ENCODE results near the gene ATP11A.

ATP11A gene
- 44.7 to 51.4 reads per million in 2 donors for total RNA-seq

DNA sequence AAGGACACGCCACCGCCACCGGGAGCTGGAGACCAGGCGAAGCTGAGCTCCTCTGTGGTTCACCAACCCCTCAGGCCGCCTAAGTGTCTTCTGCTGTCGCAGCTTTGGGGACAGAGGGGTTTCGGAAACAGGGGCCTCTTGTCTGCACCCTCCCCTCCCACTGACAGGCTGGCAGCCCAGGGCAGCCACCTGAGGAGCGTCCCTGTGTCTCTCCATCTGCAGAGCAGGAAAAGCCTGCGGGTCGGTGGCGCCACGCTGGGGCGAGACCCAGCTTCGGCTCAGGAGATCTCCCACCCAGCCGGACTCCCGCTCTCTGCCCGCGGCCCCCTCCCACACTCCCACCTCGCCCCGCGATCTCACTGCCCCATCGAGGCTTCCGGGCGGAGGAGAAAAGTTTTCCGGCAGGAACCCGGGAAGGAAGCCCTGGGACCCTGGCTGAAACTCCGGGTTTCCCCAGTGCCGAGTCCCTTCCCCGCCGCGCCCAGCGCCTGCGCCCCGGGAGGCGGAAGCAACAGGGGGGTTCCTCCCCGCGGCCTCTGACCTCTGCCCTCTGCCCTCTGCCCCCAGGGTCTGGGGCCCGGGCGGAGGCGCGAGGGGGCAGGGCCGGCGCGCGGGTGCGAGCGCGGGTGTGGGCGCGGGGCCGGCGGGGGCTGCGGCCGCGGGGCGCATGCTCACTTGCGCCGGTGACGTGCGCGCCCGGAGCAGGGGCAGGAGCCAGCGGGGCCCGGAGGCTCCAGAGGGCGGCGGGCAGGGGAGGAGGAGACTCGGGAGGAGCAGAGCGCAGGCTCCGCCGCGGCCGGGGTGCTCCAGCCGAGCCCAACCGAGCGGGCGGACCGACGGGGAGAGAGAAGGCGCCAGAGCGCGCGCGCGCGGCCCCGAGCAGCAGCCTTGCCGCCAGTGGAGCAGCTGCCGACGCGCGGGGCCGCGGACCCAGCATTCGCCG lies at the start of gene ATP11A:
ATP11A (plus strand) TSS at position 736 of the 943 bp plus-strand sequence. CDS start 379 bp downstream, outside the sequence.
- peak; percentile 57 to 89 (median 73) for DNase-seq

DNA sequence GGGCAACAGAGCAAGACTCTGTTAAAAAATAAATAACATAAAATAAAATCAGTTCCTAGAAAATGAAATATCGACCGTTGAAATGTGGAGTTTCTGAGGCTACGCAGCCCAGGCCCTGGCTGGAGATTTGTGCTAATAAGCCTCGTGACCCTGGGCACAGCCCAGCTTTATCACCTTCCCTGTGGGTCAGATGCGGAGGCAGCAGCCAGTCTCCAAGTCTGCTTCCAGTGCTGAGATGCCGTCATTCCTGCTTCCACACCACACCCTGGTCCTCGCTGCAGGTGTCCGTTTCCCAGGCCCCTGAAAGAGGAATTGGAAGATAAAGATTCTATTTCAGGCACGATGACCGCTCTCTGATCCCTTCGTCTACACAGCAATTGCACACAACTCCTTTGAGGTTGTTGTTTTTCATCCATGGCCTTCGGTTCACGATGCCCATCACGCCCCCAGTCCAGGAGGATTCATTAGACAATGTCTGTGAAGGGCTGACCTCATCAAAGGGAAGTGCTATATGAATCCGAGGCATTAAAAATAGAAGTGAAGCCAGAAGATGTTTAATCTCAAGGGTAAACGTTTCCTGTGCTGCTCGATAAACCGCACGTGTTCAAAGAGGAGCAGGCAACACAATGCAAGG lies 48.3 kb upstream of the ATP11A start:
- no peak for DNase-seq

DNA sequence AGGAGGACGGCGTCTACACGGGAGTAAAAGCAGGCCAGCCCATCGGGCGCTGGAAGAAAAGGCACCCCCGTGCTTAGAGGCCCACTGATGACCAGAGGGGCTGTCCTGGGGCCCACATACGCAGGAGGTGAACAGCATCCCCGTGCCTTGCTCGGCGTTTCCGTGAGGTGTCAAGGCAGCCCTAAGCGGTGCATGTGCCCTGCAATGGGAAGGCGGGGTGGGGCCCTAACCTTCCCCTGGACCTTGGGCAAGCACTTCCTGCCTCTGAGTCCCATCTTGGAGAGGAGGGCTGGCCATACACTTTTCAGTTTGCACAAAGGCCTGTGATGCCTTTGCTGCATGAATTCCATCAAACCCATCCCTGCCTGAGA lies 47.8 kb upstream of the ATP11A start:
- no peak for DNase-seq

DNA sequence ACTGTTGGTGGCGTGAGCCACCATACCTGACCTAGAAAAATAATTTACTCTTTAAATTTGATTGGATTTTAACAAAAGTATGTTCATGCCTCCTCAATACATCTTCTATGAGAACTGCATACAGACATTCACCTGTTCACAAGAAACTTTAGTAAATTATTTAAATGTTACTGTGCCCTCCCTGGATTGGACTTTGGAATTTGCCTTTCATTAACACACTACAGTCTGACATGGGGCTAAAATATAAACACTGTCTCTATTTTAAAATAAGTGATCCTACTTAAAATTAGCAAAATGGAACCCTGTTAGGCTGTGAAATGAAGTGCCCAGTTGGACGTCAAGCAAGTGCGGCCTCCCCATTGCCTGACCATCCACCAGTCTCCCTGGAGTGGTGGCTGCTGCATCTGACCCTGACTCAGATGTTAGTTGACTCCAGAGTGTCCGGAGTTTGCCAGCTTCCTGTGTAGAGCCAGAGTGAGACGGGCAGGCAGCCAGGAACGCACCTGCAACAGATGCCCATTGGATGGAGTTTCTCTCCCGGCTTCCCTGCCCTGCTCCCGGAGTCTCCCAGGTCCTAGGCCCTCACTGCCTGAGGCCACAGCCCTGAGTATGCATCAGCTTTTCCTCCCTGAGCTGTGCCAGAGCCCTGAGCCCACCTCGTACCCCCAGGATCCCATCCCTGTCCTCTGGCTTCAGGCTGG lies 45.9 kb upstream of the ATP11A start:
- no peak for DNase-seq

DNA sequence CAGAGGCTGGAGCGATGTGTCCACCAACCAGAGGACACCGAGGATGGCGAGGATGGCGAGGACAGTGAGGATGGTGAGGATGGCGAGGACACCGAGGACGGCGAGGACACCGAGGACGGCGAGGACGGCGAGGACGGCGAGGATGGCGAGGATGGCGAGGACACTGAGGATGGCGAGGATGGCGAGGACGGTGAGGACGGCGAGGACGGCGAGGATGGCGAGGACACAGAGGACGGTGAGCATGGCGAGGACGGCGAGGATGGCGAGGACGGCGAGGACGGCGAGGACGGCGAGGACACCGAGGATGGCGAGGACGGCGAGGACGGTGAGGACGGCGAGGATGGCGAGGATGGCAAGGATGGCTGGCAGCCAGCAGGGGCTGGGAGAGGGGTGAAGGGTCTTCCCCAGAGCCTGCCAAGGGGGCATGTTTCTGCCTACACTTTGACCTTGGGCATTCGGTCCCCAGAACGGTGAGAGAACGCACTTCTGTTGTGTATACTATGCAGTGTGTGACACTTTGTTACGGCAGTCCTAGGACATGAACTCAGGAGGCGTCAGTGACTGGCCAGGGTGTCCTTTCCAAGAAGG lies 44.4 kb upstream of the ATP11A start:
- no peak for DNase-seq

DNA sequence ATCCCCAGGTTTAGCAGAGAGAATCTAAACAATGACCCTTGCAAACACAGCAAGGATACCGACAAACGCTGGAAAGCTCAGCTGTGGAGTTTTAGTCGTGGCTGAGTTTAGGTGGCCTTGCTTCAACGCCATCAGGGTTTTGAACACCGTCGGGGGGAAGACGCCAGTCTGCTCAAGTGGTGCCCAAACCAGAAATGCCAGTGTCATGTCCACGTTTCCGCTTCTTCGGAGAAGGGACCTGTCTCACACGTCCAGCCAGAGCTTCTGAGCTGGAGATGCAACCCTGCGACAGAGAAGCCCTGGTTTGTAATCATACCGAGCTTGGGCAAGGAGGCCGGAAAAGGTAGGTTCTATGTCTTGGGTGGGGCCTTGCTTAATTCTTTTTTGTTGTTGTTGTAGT lies 42.6 kb upstream of the ATP11A start:
- DNase-seq: no peak

DNA sequence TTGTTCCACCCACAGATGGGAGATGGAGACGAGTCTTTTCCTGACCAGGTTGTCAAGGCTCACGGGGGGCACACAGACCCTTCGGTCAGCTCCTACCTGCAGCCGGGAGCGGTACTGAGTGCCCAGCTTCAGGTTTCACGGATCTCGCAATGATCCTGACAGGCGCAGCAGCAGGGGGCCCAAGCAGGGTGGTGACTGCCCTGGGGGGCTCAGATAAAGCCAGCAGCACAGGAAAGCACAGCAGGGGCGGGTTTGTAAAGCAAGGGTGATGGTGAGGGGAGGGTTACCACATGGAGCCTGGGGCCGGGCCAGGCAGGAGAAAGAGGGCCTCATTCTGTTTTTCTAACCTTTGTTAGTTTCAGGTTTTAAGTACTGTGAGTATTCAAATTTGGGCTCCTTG lies 41.7 kb upstream of the ATP11A start:
- no peak for DNase-seq

DNA sequence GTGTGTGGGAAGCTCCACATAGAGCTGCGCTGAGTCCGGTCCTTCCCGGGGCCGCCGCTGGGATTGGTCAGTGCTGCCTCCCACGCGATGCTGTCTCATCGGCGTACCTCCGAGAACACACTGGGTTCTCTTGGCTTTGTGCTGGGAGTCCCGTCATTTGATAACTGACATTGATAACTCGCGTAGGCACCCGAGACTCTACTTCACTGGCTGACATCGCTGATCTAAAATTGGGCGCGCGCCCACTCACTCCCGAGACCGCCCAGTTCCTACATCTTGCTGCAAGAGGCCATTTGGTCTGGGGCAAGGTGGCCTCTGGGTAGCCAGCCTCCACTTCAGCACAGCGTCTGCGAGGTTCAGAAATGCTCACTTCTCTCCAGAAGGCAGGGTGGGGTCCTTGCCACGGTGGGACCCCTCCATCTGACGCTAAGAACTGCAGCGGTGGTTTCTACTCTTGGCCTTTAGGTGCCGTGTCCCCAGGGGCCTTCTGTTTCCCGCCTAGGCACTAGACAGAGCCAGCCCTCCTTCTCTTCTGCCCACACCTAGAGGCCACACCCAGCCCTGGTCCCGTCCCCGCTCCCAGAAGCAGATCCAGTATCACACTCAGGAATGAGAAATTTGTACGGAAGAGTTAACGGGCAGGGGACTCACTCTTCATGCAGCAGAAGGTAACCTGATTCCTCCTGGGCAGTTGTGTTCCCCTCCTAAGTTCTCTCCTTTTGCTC lies 40.7 kb upstream of the ATP11A start:
- no peak for DNase-seq

DNA sequence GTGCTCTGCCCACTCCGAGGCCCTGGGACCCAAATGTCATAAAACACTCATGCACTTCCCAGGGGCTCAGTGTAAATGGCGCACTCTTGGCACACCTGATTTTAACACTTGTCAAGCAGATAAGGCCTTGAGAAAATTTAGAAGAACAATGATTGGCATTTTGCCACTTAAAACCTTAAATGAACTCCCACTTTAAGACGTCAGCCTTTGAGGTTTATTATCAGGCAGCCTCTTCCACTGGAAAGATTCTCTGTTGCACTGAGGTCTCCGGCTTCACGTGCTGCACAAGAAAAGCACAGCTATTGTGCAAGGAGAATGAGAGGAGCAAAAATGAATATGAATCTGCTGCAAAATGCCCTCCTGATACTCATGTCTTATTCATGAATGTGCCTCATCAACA lies 38.5 kb upstream of the ATP11A start:
- DNase-seq: no peak

DNA sequence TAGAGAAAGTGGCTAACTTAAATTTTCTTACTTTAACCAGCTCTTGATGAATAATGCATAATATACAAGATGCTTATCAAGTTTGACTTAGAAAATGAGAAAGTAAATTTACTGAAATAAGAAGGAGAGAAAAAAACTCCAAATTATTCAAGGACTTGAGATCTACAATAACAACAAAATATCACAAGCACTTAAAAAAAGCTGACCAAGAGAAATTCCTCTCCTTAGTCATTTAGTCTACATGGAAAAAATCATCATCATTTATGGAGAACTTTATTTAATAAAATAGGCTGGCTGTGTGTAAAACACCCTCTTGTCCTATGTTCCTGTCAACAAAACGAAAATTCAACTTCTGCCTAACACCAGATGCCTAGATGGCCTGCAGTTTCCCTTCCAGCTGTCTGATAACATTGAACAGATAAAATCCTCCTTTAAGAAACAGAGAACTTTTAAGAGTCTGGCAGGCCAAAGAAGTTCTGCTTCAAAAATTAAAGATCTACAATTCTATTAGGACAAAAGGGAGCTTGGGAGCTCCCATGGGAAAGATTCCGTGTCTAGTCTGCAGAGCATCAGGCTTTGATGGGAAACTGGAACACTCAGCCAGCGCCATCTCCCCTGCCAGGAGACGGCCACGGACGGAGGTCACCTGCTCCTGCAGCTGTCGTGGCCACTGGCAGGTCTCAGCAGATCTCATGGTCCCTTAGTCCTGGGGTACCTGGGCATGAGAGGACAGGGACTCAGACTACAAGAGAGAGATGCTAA lies 37.9 kb upstream of the ATP11A start:
- no peak for DNase-seq

DNA sequence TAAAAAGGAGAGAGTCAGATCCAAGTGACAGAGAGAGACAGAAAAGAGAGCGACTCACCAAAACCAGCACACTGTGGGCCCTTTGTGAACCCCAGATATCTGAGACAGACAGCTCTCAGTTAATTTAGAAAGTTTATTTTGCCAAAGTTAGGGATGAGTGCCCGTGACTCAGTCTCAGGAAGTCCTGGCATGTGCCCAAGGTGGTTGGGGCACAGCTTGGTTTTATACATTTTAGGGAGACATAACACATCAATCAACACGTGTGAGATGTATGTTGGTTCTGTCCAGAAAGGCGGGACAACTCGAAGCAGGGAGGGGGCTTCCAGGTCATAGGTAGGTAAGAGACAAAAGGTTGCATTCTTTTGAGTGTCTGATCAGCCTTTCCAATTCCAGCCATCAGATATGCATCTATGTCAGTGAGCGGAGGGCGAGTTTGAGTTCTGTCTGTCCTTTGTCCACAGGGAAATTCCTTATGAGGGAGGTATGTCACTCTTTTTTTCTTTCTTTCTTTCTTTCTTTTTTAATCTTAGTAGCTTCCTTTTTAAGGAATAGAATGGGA lies 37.2 kb upstream of the ATP11A start:
- no peak for DNase-seq

DNA sequence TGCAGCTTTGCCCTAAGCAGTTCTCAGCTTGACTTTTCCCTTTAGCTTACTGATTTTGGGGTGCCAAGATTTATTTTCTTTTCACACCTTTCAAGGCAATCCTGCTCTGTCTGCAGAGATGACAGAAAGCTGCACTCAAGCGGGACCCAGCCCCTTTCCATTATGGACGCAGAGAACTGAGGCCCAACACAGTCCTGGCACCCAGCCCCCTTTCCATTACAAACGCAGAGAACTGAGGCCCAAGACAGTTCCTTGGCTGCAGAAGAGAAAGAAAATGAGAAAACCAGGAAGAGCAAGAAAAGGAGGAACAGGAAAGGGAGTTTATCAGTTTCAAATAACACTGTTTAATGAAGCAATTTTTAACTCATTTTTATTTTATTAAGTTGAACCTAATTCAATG lies 36.8 kb upstream of the ATP11A start:
- no peak for DNase-seq

DNA sequence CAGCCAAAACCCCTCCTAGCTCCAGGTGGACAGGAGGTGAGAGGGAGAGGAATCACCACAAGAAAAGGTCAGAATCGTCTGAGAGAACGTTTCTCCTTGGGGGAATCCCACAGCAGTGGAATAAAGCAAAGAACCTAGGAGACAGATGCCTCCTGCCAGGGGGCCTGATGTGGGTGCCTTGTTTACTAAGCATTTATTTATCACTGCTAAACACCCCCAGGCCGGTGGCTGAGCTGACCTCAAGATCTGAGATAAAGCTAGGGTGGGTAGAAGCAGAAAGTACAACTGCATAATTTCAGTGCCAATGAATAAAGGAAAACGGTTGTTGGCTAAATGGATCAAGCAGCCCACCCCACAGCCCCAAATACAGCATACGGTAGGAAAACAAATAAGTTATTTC lies 33.9 kb upstream of the ATP11A start:
- DNase-seq: no peak

DNA sequence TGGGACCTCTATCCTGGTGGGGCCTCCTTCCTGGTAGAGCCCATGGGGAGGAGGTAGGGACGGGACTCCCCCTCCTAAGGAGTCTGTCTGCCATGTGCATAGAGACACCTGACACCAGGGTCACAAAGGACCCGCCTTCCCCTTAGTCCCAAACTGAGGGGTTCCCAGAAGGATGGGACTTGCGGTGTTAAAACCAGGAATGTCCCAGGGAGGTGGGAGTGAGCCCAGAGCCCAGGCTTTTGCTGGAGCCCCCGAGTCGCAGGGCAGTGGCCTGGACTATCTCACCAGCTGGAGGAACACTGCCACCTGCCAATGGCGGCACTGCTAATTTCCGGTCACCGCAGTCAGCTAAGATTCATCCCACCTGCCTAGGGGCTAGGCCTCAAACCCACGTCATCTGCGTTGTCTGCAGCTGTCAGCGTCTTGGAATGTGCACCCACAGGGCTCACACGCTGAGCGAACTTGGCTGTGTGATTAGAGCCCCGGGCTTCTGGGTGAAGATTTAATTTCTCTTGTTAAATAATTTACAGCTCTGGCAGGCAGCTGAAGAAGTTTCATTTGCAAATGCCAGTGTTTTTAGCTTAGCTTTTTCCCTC lies 31.9 kb upstream of the ATP11A start:
- DNase-seq: no peak

DNA sequence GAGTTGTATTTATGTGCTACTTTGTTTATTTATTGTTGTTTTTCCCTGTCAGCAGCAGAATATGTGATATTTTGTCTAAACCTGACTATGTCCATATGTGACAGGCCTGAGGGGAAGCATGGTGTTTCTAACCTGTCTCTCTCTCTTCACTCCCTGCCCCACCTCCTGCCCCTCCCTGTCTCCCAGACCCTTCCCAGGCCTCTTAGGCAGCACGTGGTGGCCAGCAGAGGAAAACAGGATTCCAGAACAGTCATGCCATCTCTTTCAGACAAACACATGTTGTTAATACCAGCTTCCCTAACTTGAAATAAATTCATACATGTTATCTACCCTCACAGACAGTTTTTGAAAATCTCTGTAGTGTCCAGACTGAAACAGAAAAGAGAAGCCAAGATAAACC lies 31.0 kb upstream of the ATP11A start:
- DNase-seq: no peak

DNA sequence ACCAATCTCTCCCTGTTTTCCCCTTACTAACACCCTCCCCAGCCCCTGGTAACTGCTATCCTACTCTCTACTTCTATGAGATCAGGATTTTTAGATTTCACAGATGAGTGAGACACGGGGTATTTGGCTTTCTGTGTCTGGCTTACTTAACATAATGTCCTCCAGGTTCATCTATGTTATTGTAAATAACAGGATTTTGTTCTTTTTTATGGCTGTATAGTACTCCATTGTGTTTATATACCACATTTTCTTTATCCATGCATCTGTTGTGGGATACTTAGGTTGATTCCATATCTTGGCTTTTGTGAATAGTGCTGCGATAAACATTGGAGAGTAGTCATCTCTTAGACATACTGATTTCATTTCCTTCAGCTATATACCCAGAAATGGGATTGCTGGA lies 28.5 kb upstream of the ATP11A start:
- DNase-seq: no peak

DNA sequence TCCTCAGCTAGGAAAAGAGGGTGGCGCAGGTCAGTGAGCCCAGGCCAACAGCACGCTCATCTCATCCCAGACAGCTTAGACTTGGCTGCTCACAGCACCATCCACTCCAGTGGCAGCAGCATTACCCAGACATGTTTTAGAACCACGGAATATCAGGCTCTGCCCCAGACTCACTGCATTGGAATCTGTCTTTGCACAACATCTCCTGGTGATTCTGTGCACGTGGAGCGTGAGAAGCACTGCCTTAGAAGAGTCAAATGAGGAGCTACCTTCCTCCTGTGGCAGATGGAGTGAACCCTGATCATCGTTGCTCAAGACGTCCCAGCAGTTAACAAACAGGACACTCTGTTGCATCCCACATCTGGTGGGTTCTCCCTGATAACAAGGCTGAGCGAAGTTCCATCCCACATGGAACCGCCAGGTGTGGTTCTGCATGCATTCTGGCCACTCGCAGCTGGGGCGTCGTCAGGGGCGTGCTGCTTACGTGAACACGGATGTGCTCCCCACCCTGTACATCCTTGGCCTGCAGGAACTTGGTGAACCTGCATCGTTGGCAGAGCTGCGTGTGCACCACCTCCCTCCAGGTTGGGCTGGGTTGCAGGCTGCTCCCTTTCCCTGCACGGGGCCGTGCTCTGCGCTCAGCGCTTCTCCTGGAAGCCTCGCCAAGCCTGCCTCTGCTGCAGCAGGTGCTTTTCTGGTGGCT lies 25.2 kb upstream of the ATP11A start:
- DNase-seq: no peak

DNA sequence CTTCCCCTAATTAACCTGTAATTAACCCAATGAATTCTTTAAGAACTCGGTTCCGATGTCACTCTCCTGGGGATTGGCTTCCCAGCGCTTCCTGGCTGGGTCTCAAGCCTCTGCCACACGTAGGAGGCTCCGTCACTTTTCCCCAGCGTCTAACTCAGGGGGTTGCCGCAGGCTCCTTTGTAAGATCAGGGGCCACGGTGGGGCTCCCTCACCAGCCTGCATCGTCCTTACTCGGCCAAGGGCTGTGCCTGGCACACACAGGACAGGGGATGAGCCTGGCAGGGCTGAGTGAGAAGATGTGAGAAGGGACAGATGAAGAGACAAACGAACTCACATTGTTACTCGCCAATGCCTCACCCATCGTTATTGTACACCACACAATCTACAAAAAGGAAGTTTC lies 20.9 kb upstream of the ATP11A start:
- DNase-seq: no peak

DNA sequence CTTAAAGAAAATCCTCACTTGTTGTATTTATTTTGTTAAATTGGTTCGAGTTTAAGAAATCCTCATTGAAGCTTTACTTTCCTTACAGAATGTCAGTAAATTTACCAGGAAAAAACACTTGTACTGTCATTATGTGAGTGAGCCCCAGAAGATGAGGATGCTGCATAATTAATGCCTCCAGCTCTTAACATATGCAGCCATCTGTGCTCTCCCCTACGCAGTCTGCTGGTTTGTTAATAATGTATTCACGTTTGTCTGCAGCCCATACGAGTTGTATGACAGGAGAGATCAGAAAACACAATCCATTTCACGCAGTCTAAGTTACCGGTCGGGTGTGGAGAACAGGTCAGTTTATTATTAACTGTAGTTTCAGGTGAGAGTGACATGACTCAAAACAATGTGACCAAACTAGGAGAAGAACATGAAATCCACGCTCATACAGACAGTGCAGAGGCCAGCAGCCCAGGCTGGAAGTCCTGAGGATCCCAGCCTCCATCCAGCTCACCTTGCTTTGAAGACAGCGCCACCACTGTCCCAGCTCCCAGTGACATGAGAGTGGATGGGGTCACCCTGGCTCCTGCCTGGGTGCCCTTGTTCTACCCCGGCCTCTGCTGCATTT lies 19.8 kb upstream of the ATP11A start:
- DNase-seq: no peak

DNA sequence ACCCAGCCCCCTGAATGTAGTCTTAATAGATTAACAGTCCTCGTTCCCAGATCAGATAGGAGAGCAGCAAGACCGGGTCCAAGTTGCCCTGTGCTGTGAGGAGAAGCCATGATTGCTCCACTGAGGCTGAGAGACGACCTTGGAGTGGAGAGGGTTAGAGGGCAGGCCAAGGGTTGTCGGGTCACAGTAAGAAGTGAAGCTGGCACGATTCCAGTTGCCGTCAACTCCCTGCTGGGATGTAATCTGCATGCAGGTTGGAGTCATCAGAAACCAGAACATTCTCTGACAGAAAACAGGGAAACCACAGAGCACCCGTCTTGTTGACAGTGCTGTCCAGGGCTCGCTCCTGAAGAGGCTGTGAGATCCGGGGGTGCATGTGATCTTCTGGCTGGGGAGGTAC lies 19.0 kb upstream of the ATP11A start:
- DNase-seq: no peak

All from T-helper 2 cell (primary cell).